ENCODE measurements around the gene NT5M. TPM values are rescaled to one million over a fixed set of nuclear protein-coding genes. Genes with fewer than 3 reads are reported as not detected.

Gene NT5M
- total RNA-seq, 2 donors from 2014 or later: 6.5 to 11.8 TPM

- Mint-ChIP-seq H3K27ac (no peak overlapping the region), H3K27me3 (ENCODE audit: insufficient read depth) (peaks cover 1% of the 10 kb centered on the region), H3K9me3 (no peaks in the 10 kb centered on the region), H3K4me1 (peaks cover 7% of the 10 kb centered on the region), H3K36me3 (ENCODE audit: low read depth) (no peaks in the 10 kb centered on the region), H3K4me3 (no peak overlapping the region)
- H3K9me3 ChIP-seq (ENCODE audit: control insufficient read depth, low read length): no peaks in the 10 kb centered on the region
- no peaks in the 10 kb centered on the region for H3K27me3 ChIP-seq (ENCODE audit: control insufficient read depth, insufficient read depth, low read length, poor library complexity, severe bottlenecking)
- 92 to 94% methylated on average over 19 to 23 of the region's 23 CpGs for WGBS, 2 experiments (ENCODE audit: insufficient coverage in 1 of 2, insufficient read length in 1 of 2)
- no peaks in the 10 kb centered on the region for H3K36me3 ChIP-seq (ENCODE audit: control insufficient read depth, insufficient read depth, low read length)
- no peaks in the 10 kb centered on the region for H3K4me1 ChIP-seq (ENCODE audit: control insufficient read depth, insufficient read depth, low read length)
- H3K4me3 ChIP-seq (ENCODE audit: low read length): no peak overlapping the region
- no peak overlapping the region for H3K27ac ChIP-seq (ENCODE audit: low read depth, low read length)
- DNase-seq: no peak
- H3K9ac ChIP-seq (ENCODE audit: extremely low read depth, low read length, poor library complexity, severe bottlenecking): no peak overlapping the region
- TF ChIP-seq CTCF (conservative IDR thresholded peaks at IDR 0.05): no peak
These were observed 74.1 kb downstream of the NT5M start for GRCh38 chr17:17377071-17377967.

GRCh38 chr17:17379197-17379991 lies 76.2 kb downstream of the NT5M start:
- Histone ChIP-seq H3K27ac (ENCODE audit: low read depth, low read length) (peak overlapping the region; percentile 49), H3K27me3 (ENCODE audit: control insufficient read depth, insufficient read depth, low read length, poor library complexity, severe bottlenecking) (no peaks in the 10 kb centered on the region), H3K9me3 (ENCODE audit: control insufficient read depth, low read length) (no peaks in the 10 kb centered on the region), H3K9ac (ENCODE audit: extremely low read depth, low read length, poor library complexity, severe bottlenecking) (no peak overlapping the region), H3K4me1 (ENCODE audit: control insufficient read depth, insufficient read depth, low read length) (no peaks in the 10 kb centered on the region), H3K4me3 (ENCODE audit: low read length) (no peak overlapping the region), H3K36me3 (ENCODE audit: control insufficient read depth, insufficient read depth, low read length) (no peaks in the 10 kb centered on the region)
- Mint-ChIP-seq H3K9me3 (no peaks in the 10 kb centered on the region), H3K4me1 (no peaks in the 10 kb centered on the region), H3K4me3 (no peak overlapping the region), H3K27ac (no peak overlapping the region), H3K27me3 (ENCODE audit: insufficient read depth) (peaks cover 1% of the 10 kb centered on the region), H3K36me3 (ENCODE audit: low read depth) (no peaks in the 10 kb centered on the region)
- no peak for TF ChIP-seq CTCF (conservative IDR thresholded peaks at IDR 0.05)
- no peak for DNase-seq
- WGBS, 2 experiments (ENCODE audit: insufficient coverage in 1 of 2, insufficient read length in 1 of 2): 85 to 89% methylated on average over 5 to 10 of the region's 12 CpGs

- H3K4me3 Mint-ChIP-seq: no peak overlapping the region
- no peak overlapping the region for H3K4me3 ChIP-seq (ENCODE audit: low read length)
- peak overlapping the region; percentile 49 for H3K27ac ChIP-seq (ENCODE audit: low read depth, low read length)
- H3K9me3 ChIP-seq (ENCODE audit: control insufficient read depth, low read length): no peaks in the 10 kb centered on the region
- WGBS, 2 experiments (ENCODE audit: insufficient coverage in 1 of 2, insufficient read length in 1 of 2): 82 to 85% methylated on average over 6 to 17 of the region's 18 CpGs
- H3K9ac ChIP-seq (ENCODE audit: extremely low read depth, low read length, poor library complexity, severe bottlenecking): no peak overlapping the region
- no peaks in the 10 kb centered on the region for H3K27me3 ChIP-seq (ENCODE audit: control insufficient read depth, insufficient read depth, low read length, poor library complexity, severe bottlenecking)
- H3K9me3 Mint-ChIP-seq: no peaks in the 10 kb centered on the region
- no peaks in the 10 kb centered on the region for H3K4me1 Mint-ChIP-seq
- peaks cover 1% of the 10 kb centered on the region for H3K27me3 Mint-ChIP-seq (ENCODE audit: insufficient read depth)
- no peaks in the 10 kb centered on the region for H3K36me3 ChIP-seq (ENCODE audit: control insufficient read depth, insufficient read depth, low read length)
- no peaks in the 10 kb centered on the region for H3K36me3 Mint-ChIP-seq (ENCODE audit: low read depth)
- no peaks in the 10 kb centered on the region for H3K4me1 ChIP-seq (ENCODE audit: control insufficient read depth, insufficient read depth, low read length)
- TF ChIP-seq CTCF (conservative IDR thresholded peaks at IDR 0.05): no peak
- H3K27ac Mint-ChIP-seq: no peak overlapping the region
- DNase-seq: no peak
These were observed 77.2 kb downstream of the NT5M start for GRCh38 chr17:17380145-17380925.
